GM18858 (cell line): ENCODE data around the gene PCNX2.

Experiments
- ATAC-seq: cut with Tn5 transposase; IDR thresholded peaks from one replicate; pipeline ENCODE4 v1.9.1; 2021; ENCODE audit not compliant: unreplicated experiment

PCNX2 gene

DNA sequence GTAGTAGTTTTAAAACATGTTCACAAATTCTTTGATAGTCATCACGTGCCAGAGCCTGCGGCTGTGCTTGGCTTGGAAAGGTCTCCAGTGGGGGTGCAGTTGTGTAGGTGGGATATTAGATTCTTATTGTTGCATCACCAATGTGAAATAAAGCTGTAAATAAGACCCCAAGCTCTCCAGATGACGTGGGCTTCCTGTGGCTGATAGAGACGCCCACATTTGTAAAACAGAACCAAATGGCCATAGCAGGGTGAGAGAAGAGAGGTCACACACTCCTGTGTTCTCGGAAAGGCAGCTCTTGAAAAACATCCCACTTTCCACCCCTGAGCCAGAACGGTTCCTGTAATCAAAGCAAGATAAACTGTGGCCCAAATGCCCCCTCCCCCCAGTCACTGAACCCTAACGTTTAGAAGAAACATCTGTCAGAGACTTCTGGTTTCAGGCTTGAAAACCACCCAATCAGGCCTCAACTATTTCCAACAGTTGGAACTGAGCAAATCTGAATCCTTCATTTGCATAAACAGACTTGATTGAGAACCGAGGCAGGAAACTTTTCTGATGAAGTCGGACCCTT is 351.8 kb downstream of the PCNX2 start:
- ATAC-seq = no peak

DNA sequence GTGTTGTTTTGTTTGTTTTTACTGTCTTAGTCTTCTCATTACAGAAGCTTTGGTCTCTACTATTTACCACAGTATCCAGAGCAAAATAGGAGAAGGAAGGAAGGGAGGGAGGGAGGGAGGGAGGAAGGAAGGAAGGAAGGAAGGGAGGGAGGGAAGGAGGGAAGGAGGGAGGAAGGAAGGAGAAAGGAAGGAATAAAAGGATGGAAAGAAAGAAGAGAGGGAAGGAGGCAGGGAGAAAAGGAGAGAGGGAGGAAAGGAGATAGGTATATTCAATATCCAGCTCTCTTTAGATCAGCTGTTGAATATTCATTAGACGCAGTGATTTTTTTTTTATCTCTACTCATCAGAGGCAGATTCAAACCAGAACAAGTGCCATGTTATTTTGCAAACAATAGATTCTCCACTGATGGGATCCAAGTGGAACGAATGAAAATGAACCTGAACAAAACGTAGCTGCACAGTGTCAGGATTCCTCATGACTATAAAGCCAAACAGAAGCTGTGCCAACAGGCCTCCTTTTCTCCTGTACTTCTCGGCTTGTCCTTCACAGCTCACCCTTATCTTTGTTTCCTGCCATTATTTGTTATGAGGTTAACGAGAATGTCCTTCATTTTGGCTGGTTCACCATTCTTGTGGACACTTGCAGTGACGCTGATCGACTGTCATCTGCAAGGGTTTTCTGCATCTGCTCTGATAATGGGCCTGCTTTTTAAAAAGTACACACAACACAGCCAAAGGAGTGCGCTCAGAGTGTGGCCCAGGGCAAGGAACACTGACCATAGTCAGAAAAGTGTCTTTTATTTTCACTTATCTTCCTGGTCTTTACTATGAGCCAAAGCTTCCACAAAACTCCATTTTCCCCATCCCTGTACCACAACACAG is 352.9 kb downstream of the PCNX2 start:
- no peak for ATAC-seq

DNA sequence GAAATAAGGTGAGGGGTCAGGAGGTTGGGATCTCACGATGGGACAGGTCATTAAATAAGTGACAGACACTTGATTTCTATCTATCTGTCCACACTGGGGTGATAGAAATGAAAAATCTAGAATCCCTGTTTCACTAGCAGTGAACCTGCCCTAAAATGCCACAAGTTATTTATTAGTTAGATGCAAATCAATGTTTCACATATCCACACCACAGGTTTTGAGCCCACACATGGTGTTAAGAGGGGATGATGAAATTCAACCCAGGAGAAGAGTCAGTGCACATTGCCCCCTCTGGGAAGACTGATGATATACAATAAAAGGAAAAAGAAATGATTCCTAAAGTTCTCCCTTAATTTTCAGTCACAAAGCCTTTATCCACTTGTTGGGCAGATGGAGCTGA is 355.3 kb downstream of the PCNX2 start:
- no peak for ATAC-seq

DNA sequence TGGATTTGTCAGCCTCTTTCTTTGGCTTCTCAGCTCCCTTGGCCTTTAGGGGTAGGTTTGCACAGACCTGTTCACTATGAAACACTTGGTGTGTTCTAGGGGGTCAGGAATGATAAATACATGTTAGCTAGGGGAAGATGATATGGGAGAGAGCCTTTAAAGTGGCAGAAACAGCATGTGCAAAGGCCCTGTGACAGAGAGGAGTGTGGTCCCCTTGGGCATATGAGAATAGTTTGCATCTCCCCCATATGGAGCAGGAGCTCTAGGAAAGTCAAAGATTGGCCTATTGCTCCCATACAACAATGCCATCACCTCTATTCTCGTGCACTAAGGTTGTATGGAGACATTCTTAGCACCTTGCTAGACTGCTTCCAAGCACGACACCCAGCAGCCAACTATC is 355.8 kb downstream of the PCNX2 start:
- no peak for ATAC-seq

DNA sequence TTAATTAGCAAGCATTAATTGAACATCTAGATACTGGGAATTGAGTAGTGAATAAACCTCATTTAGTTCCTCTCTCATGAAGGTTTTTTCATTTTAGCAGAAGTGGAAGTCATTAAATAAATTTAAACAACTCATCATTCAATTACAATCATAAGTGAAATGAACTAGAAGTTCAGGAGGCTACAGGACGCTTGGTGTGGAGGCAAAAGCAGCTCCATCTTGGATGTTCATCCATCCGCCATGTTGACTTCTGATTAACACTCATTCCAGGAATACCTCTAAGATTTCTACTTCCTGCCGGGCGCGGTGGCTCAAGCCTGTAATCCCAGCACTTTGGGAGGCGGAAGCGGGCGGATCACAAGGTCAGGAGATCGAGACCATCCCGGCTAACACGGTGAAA is 356.6 kb downstream of the PCNX2 start:
- no peak for ATAC-seq

DNA sequence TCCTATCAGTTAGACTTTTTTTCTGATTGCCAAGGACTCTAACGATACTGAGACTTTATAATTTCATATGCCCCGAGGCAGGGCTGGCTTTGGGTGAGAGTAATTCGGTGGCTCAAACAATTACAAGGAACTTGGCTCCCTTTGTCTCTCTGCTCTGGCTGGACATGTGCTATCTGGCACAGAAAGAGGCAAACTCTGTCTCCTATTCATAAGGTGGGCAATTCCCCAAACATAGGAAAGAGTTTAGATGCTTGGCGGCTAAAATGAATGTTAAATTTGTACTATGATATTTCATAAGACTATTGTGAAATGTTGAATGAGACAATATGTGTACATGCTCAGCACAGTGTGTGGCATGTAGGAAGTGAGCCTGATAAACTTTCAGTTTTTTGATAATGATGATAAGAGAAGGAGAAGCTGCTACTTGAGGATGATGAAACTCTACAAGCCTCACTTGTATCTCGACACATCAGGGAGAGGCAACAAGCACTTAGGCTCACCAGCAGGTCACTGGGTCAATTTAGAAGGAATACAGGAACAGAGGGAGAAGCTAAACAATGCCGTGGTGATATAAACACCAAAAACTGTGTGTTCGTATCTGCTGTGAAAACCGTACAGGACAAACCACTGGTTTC is 357.7 kb downstream of the PCNX2 start:
- no peak for ATAC-seq

DNA sequence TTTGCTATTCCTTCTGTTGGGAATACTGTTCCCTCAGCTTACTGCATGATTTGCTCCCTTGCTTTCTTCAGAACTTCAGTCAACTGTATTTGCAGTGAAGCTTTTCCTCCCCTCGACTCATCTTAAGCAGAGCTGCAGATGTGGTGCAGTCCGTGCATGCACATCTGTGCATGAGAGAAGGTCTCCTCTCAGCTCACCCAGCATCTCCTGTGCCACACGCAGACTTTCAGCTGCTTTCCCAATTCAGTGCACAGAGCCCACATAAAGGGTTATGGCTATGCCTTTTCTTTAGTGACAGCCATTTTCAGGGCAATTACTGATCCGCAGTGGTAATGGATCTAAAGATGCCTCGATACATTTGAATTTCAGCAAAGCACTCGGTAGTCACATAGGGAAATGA is 358.6 kb downstream of the PCNX2 start:
- no peak for ATAC-seq
